Iris pigment epithelial cell (primary cell): ENCODE data around the gene CEP76.

Experiments used
- DNase-seq: peaks from one replicate; pipeline ENCODE4 v3.0.0-alpha.2; 2011; ENCODE audit warnings: low read depth

CEP76 gene

GRCh38 chr18:12702221-12703095 lies at the start of gene CEP76, which contains the start of gene PSMG2:
TSS of gene CEP76 (minus strand) at chr18:12702723. CDS start at chr18:12702548, 175 bp downstream.
TSS of gene PSMG2 (plus strand) at chr18:12703042. CDS start at chr18:12703108, 66 bp downstream.
- peak; percentile 91 for DNase-seq

- no peak for DNase-seq
These were observed 49.4 kb upstream of the CEP76 start for GRCh38 chr18:12751891-12752290.

GRCh38 chr18:12751503-12751884 lies 49.0 kb upstream of the CEP76 start:
- DNase-seq = no peak

- DNase-seq = no peak
These were observed 48.4 kb upstream of the CEP76 start for GRCh38 chr18:12750715-12751502.

GRCh38 chr18:12750076-12750714 lies 47.7 kb upstream of the CEP76 start:
- DNase-seq = no peak

GRCh38 chr18:12749121-12749520 lies 46.6 kb upstream of the CEP76 start:
- no peak for DNase-seq

- DNase-seq = peak; percentile 55
These were observed 46.1 kb upstream of the CEP76 start for GRCh38 chr18:12748671-12749070.

GRCh38 chr18:12747530-12748315 lies 45.2 kb upstream of the CEP76 start:
- peak; percentile 37 for DNase-seq

GRCh38 chr18:12745095-12745795 lies 42.7 kb upstream of the CEP76 start:
- no peak for DNase-seq

- DNase-seq = peak; percentile 81
These were observed 41.6 kb upstream of the CEP76 start for GRCh38 chr18:12744103-12744502.

GRCh38 chr18:12742453-12742852 lies 39.9 kb upstream of the CEP76 start:
- DNase-seq = peak; percentile 90

GRCh38 chr18:12741351-12741750 lies 38.8 kb upstream of the CEP76 start:
- DNase-seq = peak; percentile 83

GRCh38 chr18:12737243-12737902 lies 34.9 kb upstream of the CEP76 start:
- no peak for DNase-seq

GRCh38 chr18:12726774-12727550 lies 24.4 kb upstream of the CEP76 start:
- DNase-seq = peak; percentile 73

- DNase-seq = no peak
These were observed 23.8 kb upstream of the CEP76 start for GRCh38 chr18:12726331-12726730.

- no peak for DNase-seq
These were observed 20.2 kb upstream of the CEP76 start for GRCh38 chr18:12722731-12723130.

- DNase-seq = no peak
These were observed 19.2 kb upstream of the CEP76 start for GRCh38 chr18:12721495-12722275.

GRCh38 chr18:12711446-12711845 lies 8.9 kb upstream of the CEP76 start:
- no peak for DNase-seq

GRCh38 chr18:12703664-12704063 lies 1.1 kb upstream of the CEP76 start:
- peak; percentile 28 for DNase-seq
